ENCODE data around the gene MAP3K20. TPM values are rescaled to one million over a fixed set of nuclear protein-coding genes. Genes with fewer than 3 reads are reported as not detected.

Gene MAP3K20
- total and polyA plus RNA-seq, 2 experiments from 2014 or later, result 7.6 to 9.6 TPM

DNA sequence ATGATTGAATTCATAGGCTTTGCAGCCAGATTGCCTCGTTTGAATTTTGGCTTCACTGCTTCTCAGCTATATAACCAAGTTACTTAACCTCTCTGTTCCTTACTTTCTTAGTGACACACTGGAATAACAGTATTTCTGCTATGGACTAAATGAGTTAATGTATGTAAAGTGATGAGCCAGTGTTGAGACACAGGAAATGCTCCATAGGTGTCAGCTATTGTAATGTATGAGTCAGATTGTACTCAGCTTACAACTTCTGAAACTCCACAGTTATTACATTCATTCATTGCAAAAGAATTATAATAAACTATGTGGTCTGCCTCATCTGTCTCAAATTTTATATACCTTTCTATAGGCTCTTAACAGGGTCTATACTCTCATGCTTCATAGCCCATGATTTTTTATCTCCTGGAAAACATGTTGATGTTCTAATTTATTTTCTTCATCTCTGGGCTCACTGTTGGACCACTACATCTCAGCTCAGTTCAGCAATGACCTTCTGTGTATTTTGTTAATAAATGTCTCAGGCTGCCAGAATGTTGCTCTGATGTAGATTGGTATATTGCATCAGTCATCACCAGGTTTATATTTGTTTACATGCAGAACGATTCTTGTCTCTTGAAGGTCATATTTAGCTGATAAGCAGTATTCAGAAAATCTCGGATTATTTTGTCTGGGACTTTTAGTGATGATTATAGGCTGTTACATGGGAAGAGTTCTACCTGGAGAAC is 76.2 kb downstream of the MAP3K20 start (continued):
- TF ChIP-seq ZNF114 (CRISPR knock-in tag; IDR thresholded peaks at IDR 0.05) (no peak), NANOG (IDR thresholded peaks at IDR 0.05; ENCODE audit: borderline replicate concordance) (no peak), EZH2phosphoT487 (IDR thresholded peaks at IDR 0.05; ENCODE audit: unreplicated experiment) (no peak), CREB1 (CRISPR knock-in tag; IDR thresholded peaks at IDR 0.05; ENCODE audit: low read depth) (no peak), STAT1 (IDR thresholded peaks at IDR 0.05; ENCODE audit: unreplicated experiment) (no peak), EZH2 (IDR thresholded peaks at IDR 0.05; ENCODE audit: low read depth, unreplicated experiment) (no peak)
- TF ChIP-seq, protein P1, sequence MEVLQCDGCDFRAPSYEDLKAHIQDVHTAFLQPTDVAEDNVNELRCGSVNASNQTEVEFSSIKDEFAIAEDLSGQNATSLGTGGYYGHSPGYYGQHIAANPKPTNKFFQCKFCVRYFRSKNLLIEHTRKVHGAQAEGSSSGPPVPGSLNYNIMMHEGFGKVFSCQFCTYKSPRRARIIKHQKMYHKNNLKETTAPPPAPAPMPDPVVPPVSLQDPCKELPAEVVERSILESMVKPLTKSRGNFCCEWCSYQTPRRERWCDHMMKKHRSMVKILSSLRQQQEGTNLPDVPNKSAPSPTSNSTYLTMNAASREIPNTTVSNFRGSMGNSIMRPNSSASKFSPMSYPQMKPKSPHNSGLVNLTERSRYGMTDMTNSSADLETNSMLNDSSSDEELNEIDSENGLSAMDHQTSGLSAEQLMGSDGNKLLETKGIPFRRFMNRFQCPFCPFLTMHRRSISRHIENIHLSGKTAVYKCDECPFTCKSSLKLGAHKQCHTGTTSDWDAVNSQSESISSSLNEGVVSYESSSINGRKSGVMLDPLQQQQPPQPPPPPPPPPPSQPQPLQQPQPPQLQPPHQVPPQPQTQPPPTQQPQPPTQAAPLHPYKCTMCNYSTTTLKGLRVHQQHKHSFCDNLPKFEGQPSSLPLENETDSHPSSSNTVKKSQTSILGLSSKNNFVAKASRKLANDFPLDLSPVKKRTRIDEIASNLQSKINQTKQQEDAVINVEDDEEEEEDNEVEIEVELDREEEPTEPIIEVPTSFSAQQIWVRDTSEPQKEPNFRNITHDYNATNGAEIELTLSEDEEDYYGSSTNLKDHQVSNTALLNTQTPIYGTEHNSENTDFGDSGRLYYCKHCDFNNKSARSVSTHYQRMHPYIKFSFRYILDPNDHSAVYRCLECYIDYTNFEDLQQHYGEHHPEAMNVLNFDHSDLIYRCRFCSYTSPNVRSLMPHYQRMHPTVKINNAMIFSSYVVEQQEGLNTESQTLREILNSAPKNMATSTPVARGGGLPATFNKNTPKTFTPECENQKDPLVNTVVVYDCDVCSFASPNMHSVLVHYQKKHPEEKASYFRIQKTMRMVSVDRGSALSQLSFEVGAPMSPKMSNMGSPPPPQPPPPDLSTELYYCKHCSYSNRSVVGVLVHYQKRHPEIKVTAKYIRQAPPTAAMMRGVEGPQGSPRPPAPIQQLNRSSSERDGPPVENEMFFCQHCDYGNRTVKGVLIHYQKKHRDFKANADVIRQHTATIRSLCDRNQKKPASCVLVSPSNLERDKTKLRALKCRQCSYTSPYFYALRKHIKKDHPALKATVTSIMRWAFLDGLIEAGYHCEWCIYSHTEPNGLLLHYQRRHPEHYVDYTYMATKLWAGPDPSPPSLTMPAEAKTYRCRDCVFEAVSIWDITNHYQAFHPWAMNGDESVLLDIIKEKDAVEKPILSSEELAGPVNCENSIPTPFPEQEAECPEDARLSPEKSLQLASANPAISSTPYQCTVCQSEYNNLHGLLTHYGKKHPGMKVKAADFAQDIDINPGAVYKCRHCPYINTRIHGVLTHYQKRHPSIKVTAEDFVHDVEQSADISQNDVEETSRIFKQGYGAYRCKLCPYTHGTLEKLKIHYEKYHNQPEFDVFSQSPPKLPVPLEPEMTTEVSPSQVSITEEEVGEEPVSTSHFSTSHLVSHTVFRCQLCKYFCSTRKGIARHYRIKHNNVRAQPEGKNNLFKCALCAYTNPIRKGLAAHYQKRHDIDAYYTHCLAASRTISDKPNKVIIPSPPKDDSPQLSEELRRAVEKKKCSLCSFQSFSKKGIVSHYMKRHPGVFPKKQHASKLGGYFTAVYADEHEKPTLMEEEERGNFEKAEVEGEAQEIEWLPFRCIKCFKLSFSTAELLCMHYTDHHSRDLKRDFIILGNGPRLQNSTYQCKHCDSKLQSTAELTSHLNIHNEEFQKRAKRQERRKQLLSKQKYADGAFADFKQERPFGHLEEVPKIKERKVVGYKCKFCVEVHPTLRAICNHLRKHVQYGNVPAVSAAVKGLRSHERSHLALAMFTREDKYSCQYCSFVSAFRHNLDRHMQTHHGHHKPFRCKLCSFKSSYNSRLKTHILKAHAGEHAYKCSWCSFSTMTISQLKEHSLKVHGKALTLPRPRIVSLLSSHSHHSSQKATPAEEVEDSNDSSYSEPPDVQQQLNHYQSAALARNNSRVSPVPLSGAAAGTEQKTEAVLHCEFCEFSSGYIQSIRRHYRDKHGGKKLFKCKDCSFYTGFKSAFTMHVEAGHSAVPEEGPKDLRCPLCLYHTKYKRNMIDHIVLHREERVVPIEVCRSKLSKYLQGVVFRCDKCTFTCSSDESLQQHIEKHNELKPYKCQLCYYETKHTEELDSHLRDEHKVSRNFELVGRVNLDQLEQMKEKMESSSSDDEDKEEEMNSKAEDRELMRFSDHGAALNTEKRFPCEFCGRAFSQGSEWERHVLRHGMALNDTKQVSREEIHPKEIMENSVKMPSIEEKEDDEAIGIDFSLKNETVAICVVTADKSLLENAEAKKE (CRISPR knock-in tag; IDR thresholded peaks at IDR 0.05), result no peak

GRCh38 chr2:173153301-173153885 is 77.7 kb downstream of the MAP3K20 start:
- no peak overlapping the region for H3K4me2 ChIP-seq
- TF ChIP-seq JUNB (IDR thresholded peaks at IDR 0.05; ENCODE audit: unreplicated experiment) (no peak), EZH2phosphoT487 (IDR thresholded peaks at IDR 0.05; ENCODE audit: unreplicated experiment) (no peak), EZH2 (IDR thresholded peaks at IDR 0.05; ENCODE audit: low read depth, unreplicated experiment) (no peak), ZNF331 (CRISPR knock-in tag; IDR thresholded peaks at IDR 0.05; ENCODE audit: low read depth) (no peak), ETS1 (IDR thresholded peaks at IDR 0.05) (no peak), POLR2AphosphoS5 (IDR thresholded peaks at IDR 0.05; ENCODE audit: low read depth) (no peak), CREB1 (CRISPR knock-in tag; IDR thresholded peaks at IDR 0.05; ENCODE audit: low read depth) (no peak), NANOG (IDR thresholded peaks at IDR 0.05; ENCODE audit: borderline replicate concordance) (no peak)
- TF ChIP-seq, protein P2, sequence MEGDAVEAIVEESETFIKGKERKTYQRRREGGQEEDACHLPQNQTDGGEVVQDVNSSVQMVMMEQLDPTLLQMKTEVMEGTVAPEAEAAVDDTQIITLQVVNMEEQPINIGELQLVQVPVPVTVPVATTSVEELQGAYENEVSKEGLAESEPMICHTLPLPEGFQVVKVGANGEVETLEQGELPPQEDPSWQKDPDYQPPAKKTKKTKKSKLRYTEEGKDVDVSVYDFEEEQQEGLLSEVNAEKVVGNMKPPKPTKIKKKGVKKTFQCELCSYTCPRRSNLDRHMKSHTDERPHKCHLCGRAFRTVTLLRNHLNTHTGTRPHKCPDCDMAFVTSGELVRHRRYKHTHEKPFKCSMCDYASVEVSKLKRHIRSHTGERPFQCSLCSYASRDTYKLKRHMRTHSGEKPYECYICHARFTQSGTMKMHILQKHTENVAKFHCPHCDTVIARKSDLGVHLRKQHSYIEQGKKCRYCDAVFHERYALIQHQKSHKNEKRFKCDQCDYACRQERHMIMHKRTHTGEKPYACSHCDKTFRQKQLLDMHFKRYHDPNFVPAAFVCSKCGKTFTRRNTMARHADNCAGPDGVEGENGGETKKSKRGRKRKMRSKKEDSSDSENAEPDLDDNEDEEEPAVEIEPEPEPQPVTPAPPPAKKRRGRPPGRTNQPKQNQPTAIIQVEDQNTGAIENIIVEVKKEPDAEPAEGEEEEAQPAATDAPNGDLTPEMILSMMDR (conservative IDR thresholded peaks at IDR 0.05; ENCODE audit: low read depth in 2 of 2), result no peak

More at GRCh38 chr2:173153301-173153885, 77.7 kb downstream of the MAP3K20 start:
- Mint-ChIP-seq H3K4me3 (no peak overlapping the region), H3K36me3 (ENCODE audit: low read depth) (peaks cover 18% of the 10 kb centered on the region; the same call in 2 of the 3 replicates), H3K9me3 (peaks cover 19% of the 10 kb centered on the region), H3K27ac (0 out of 2 replicates have a peak overlapping the region, but pooled peaks have one; percentile 7), H3K27me3 (ENCODE audit: insufficient read depth, low read depth, poor library complexity) (peaks cover 2% of the 10 kb centered on the region), H3K4me1 (peaks cover 15% of the 10 kb centered on the region)
- Histone ChIP-seq H3K27ac (ENCODE audit: low read depth) (no peak overlapping the region), H3K36me3 (ENCODE audit: insufficient read depth) (no peaks in the 10 kb centered on the region), H3K4me3 (no peak overlapping the region), H4K20me1 (replicated peaks; ENCODE audit: insufficient read depth) (no peaks in the 10 kb centered on the region), H3K4me1 (ENCODE audit: insufficient read depth) (peaks cover 13% of the 10 kb centered on the region), H3K79me2 (replicated peaks; ENCODE audit: insufficient read depth) (no peaks in the 10 kb centered on the region), H3K27me3 (ENCODE audit: insufficient read depth) (no peaks in the 10 kb centered on the region), H3K9me2 (ENCODE audit: insufficient read depth) (0 out of 2 replicates have a peak, but pooled peaks cover 3% of the 10 kb centered on the region), H3F3A (replicated peaks; ENCODE audit: low read depth) (no peaks in the 10 kb centered on the region), H2AFZ (no peak overlapping the region)
- DNase-seq (ENCODE audit: low spot score) (no peak), ATAC-seq (no peak)
